HG02623 (cell line): ENCODE measurements around the gene MAPK8IP1.

Experiments
- ATAC-seq: cut with Tn5 transposase; IDR thresholded peaks from one replicate; pipeline ENCODE4 v1.9.1; 2021; ENCODE audit warnings: moderate library complexity; ENCODE audit not compliant: unreplicated experiment

The MAPK8IP1 gene

GRCh38 chr11:45859661-45860140 is 25.8 kb upstream of the MAPK8IP1 start:
- ATAC-seq, result no peak

GRCh38 chr11:45860348-45860747 is 25.1 kb upstream of the MAPK8IP1 start:
- no peak for ATAC-seq

- ATAC-seq, result no peak
Measured at GRCh38 chr11:45860764-45861510, 24.5 kb upstream of the MAPK8IP1 start.

- no peak for ATAC-seq
Measured at GRCh38 chr11:45864041-45864440, 21.4 kb upstream of the MAPK8IP1 start.

GRCh38 chr11:45869551-45869950 is 15.9 kb upstream of the MAPK8IP1 start:
- no peak for ATAC-seq

GRCh38 chr11:45870706-45871105 is 14.7 kb upstream of the MAPK8IP1 start:
- no peak for ATAC-seq

- ATAC-seq, result no peak
Measured at GRCh38 chr11:45871638-45872037, 13.8 kb upstream of the MAPK8IP1 start.

- ATAC-seq, result no peak
Measured at GRCh38 chr11:45872651-45873356, 12.6 kb upstream of the MAPK8IP1 start.

- ATAC-seq, result no peak
Measured at GRCh38 chr11:45876401-45876800, 9.1 kb upstream of the MAPK8IP1 start.

GRCh38 chr11:45877221-45877620 is 8.2 kb upstream of the MAPK8IP1 start:
- ATAC-seq, result no peak

GRCh38 chr11:45877845-45878244 is 7.6 kb upstream of the MAPK8IP1 start:
- ATAC-seq, result no peak

GRCh38 chr11:45879803-45880686 is 5.4 kb upstream of the MAPK8IP1 start:
- no peak for ATAC-seq

GRCh38 chr11:45880772-45881570 is 4.5 kb upstream of the MAPK8IP1 start:
- no peak for ATAC-seq

GRCh38 chr11:45881708-45882368 is 3.6 kb upstream of the MAPK8IP1 start:
- ATAC-seq, result no peak

- ATAC-seq, result no peak
Measured at GRCh38 chr11:45884596-45885185, 760 bp upstream of the MAPK8IP1 start.

GRCh38 chr11:45885921-45886721 is 670 bp downstream of the MAPK8IP1 start:
- no peak for ATAC-seq

- no peak for ATAC-seq
Measured at GRCh38 chr11:45886816-45887520, 1.5 kb downstream of the MAPK8IP1 start.

- ATAC-seq, result no peak
Measured at GRCh38 chr11:45887587-45887986, 2.1 kb downstream of the MAPK8IP1 start.
